ENCODE data around the gene DEFB114.

The DEFB114 gene

GRCh38 chr6:49937017-49937416 lies 26.9 kb downstream of the DEFB114 start:
- DNase-seq (ENCODE audit: low read depth in 3 of 3) = no peak

DNA sequence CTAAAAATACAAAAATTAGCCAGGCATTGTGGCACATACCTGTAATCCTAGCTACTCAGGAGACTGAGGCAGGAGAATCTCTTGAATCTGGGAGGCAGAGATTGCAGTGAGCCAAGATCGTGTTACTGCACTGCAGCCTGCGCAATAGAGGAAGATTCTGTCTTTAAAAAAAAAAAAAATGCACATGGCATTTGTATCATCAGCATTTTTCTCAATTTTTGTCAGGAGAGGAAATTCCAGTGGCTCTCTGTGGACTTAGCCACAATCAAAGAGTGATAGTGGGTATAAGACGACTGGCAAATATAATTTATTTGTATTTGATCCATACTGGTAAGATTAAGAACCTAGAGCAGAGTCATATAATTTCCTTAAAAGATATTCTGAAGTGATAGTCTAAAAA lies 28.6 kb downstream of the DEFB114 start:
- DNase-seq (ENCODE audit: low read depth in 3 of 3) = no peak

GRCh38 chr6:49934770-49935169 lies 29.2 kb downstream of the DEFB114 start:
- no peak for DNase-seq (ENCODE audit: low read depth in 3 of 3)

DNA sequence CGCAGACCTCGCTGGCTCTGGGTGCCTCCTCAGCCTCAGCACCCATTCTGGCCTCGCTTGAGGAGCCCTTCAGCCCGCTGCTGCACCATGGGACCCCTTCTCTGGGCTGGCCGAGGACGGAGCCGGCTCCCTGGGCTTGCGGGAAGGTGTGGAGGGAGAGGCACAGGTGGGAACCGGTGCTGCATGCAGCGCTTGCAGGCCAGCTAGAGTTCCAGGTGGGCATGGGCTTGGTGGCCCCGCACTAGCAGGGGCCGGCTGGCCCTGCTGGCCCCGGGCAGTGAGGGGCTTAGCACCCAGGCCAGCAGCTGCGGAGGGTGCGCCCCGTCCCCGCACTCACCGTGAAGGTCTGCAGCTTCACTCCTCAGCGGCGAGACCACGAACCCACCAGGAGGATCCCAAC lies 30.4 kb downstream of the DEFB114 start:
- no peak for DNase-seq (ENCODE audit: low read depth in 3 of 3)

- DNase-seq (ENCODE audit: low read depth in 3 of 3) = no peak
These were observed 34.6 kb downstream of the DEFB114 start for GRCh38 chr6:49929340-49929739.

- no peak for DNase-seq (ENCODE audit: low read depth in 3 of 3)
These were observed 40.1 kb downstream of the DEFB114 start for GRCh38 chr6:49923826-49924225.

DNA sequence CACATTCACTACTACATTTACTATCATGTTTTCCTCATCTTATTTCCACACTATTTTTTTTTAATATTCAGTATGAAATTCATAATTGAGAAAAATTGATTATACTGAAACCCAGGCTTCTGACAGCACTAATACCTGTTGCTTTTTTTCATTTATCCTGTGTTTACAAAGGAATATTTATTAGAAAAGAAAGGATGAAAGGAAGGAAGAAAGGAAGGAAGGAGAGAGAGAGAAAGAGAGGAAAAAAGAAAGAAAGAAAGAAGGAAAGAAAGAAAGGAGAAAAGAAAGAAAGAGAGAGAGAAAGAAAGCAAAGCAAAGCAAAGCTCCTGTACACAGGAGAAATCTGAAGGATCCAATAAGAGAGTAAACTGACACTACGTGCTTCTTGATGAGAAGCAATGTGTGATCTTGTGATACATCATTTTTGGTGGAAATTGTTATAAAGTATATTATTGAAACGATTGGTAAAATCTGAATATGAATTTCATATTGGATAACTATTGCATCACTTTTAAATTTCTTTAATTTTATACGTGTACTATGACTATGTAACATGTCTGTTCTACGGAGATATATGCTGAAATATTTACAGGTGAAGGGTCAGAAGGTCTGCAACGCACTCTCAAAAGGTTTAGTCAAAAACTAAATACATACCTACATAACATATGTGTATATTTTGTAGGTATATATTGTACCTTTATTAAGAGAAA lies 43.9 kb downstream of the DEFB114 start:
- DNase-seq (ENCODE audit: low read depth in 3 of 3) = no peak

DNA sequence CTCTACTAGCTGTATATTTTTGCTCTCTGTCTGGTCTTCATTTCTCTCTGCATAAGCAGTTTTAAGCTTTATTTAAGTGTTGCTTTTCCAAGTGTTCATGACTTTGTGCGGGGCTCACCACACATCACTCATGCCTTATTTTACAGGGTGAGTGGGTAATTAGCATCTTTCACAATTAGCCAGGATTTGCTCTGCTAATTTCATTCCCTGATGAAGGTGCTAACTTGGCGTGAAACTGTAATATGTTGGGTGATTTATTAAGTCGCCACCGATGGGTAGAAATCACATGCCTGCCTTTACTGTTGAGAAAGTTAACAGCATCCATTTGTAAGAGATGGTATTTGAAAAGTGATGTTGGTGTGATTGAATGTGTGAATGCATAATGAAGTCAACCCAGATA lies 44.7 kb downstream of the DEFB114 start:
- DNase-seq (ENCODE audit: low read depth in 3 of 3) = no peak

GRCh38 chr6:49918787-49919186 lies 45.2 kb downstream of the DEFB114 start:
- DNase-seq (ENCODE audit: low read depth in 3 of 3) = no peak

DNA sequence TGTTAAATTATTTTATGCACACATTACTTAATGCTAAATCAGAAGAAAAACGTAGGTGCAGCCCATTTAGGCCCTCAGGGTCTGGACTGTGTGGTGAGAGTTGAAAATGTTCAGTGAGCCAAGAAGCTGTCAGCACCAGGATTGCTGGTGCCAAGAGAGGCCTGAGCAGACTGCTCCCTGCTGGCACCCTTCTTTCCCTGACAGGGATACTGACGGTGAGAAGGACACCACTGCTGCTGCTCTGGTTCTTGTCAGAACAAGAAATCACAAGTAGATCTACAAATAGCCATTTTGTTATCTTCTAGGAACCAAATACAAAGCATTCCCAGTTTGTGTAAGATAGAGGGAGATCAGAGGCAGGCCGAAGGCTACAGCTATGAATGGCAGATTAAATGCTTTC lies 48.9 kb downstream of the DEFB114 start:
- no peak for DNase-seq (ENCODE audit: low read depth in 3 of 3)

GRCh38 chr6:49913636-49914375 lies 50.2 kb downstream of the DEFB114 start:
- DNase-seq (ENCODE audit: low read depth in 3 of 3) = no peak

DNA sequence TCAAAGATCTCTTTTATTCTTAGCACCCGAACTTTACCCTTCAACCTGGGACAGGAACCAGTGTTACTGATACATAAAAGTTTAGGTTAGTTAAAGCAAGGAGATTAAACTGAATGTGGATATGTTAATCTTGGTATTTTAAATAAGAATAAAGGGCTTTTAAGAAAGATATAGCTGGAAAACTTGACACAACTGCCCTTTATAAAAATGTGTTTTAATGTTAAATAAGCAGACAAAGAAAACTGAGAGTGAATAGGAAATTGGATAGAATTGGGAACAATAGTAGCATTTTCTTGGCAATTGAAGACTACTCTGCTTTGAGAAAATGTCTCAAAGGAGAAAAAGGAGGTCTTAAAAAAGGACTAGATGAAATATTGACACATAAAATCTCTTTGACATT lies 51.8 kb downstream of the DEFB114 start:
- DNase-seq (ENCODE audit: low read depth in 3 of 3) = no peak

- no peak for DNase-seq (ENCODE audit: low read depth in 3 of 3)
These were observed 52.7 kb downstream of the DEFB114 start for GRCh38 chr6:49911252-49911651.
